Activated T-helper 1 cell treated with Interleukin-2 at 50 U/mL for 16 hours (primary cell): ENCODE data around the gene ARHGAP23.
"Not testable (repeated sequence)": the region's sequence is repeated elsewhere in the genome, so short reads cannot be mapped to it uniquely, and the experiment has no call there.

Experiments
- DNase-seq: peaks from one replicate; pipeline ENCODE4 v3.0.0-alpha.2; 2020; ENCODE audit warnings: low read depth

The ARHGAP23 gene

DNA sequence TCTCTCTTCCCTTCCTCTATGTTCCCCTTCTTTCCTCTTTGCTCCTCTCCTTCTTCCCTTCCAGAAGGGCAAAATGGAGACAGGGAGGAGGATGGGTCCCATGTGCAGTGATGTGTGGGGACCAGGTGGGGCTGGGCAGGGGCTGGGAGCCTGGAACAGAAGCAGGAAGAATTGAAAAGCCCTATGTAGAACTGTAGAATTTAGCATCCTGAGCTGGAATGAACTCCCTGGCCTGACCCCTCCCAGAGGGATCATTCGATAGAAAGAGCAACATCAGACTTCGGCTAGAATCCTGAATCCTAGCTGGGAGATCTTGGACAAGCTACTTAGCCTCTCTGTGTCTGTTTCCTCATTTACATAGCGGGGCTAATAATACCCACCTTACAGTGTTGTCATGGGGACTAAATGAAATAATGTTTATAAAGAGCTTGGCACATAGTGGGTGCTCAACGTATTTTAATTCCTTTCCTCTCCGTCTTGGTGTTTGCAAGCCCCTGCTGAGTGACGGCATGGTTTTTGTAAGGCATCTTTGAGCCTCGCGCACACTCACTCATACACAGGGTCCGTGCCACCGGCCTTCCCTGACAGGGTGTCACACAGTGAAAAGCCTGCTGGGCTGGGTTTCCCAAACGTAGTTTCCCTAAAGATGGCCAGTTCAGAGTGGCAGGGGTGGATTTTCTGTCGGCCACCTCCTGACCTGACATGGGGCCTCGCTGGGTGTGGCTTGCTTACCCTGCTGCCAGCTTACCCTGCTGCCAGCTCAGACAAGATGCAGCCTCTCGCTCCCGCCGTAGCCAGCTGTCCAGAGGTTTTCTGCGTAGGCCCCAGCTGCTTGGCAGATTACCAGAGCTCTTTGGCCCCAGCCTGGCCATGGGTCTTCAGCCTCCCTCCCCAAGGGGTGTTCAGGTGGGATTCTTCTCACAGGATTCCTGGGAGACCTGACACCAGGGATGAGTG, 6.1 kb upstream of the ARHGAP23 start:
- no peak for DNase-seq

- no peak for DNase-seq
Observed at GRCh38 chr17:38424297-38424972, 3.8 kb upstream of the ARHGAP23 start.

GRCh38 chr17:38425031-38425430, 3.2 kb upstream of the ARHGAP23 start:
- DNase-seq: no peak

DNA sequence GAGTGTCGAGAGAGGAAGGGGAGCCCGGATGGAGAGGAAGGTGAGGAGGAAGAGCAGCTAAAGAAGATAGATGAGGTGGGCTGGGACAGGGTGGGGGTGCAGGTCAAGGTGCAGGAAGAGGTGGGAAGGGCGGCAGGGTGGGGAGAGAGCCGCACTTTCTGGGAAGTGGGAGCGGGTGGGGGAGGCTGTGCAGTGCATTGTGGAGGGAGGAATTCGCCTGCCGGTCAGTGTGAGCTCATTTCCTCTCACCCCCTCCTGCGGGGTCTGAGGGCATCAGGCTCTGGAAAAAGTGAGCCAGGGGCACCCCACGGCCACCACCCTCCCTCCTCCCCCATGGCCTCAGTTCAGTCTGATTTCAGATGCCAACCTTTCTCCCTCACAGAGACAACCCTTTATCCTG, 2.5 kb upstream of the ARHGAP23 start:
- DNase-seq: no peak

DNA sequence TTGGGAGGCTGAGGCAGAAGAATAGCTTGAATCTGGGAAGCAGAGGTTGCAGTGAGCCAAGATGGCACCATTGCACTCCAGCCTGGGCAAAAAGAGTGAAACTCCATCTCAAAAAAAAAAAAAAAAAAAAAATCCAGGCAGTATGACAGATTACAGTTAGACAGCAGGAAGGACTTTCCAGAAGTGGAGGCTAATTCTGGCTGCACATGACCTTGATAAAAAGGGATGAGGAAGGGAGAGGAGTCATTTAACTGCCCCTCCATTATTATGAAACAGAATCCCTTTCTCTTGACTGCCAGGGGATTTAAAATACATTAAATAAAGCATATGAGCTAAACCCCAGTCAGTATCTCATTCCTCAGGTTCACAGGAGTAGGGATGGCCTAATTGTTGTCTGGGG, 1.8 kb upstream of the ARHGAP23 start:
- no peak for DNase-seq

GRCh38 chr17:38427160-38427949, 909 bp upstream of the ARHGAP23 start:
- no peak for DNase-seq

DNA sequence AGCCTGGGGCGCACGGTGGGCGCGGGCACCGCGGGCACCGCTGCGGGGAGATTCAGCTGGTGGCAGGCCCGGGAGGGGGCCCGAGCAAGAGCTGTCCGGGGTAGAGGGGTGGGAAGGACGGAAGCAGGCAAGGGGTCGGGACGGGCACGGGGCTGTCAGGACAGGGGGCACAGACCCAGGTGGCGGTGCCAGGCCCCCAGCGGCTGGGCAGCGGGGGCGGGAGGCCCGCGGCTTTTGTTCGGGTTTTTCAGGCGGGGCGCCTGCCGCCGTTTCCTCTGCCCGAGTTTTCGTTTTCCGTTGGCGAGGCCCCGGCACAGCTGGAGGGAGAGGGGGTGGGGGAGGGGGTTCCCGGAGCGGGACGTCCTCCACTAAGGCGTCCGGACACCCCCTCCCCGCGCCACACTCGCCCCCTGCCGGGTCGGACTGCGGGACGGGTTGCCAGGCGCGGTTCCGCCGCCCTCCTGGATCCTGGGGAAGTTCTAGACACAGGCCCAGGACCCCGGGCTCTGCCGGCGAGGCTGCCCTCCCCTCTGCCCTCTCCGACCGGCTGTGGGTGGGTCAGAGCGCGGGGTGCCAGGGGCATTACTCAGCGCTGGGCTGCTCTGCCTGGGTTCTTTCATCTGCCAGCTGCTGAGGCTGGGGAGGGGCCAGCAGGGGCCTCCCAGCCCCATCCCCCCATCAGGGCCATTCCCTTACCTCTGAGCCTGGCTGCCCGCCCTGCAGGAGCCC, 543 bp downstream of the ARHGAP23 start:
- no peak for DNase-seq

- DNase-seq: no peak
Observed at GRCh38 chr17:38429476-38430100, 1.3 kb downstream of the ARHGAP23 start.

DNA sequence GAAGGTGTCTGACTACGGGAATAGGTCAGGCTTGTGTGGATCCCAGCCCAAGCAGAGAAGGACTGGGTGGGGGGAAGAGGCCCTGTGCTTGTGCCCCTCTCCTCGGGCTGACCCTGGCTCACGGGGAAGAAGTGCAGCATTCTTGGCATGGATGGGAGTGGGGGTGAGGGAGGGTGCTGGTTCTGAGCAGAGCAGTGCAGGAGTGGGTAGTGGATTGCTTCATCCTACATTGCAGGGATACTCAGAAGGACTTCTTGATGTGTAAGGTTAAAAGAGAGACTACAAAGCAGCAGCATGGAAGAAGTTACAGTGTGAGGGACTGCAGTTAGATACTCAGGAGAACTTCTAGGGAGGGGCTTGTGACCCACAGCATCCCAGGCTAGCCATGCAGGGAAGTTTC, 2.1 kb downstream of the ARHGAP23 start:
- DNase-seq: no peak

DNA sequence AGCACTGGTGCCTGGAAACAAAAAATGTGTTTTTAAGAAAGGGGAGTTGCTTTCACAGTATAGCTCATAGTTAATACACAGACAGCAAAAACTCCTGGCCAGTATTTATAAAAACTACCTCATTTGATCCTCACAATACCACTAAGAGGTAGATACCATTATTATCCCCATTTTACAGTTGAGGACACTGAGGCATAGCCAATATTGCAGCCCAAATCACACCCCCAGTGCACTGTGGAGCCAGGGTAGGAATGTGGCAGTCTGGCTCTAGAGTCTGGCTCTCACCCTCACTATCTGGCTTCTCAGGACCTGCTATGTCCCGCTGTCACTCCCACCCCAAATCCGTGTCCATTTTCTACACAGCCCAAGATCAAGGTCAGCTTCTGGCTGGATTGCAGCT, 2.6 kb downstream of the ARHGAP23 start:
- no peak for DNase-seq

DNA sequence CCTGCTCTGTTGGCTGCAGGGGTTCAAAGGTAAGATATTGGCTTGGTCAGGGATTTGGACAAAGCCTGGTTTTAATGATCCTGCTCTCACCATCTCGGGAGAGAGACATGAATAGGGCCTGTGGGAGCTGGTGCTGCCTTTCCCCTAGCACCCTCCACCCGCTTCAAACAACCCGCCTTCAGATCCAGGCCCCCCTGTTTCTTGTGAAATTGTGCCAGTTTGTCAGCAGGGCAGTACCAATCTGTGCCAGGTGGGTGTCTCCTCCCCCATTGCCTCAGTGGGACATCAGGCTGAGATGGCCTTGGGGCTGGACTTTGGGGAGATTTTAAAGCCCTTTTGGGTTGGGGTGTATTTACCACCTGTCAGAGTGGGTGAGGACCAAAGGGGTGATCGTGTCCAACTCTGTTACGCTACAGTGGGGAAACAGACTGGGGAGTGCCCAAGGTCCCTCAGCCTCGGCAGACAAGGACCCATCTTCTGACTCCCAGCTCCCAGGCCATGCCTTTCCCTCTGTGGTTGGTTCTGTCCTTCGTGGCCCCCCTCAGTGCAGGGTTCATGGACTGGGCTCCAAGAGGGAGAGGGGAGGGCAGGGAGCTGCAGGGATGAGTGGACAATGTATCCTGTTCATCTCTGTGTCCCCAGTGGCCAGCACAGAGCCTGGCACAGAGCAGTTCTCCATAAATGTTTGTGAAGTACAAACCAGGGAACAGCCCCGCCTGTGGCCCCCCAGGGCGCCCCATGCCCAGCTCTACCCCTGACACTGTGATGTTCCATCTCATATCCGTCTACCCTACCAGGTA, 3.3 kb downstream of the ARHGAP23 start:
- no peak for DNase-seq

DNA sequence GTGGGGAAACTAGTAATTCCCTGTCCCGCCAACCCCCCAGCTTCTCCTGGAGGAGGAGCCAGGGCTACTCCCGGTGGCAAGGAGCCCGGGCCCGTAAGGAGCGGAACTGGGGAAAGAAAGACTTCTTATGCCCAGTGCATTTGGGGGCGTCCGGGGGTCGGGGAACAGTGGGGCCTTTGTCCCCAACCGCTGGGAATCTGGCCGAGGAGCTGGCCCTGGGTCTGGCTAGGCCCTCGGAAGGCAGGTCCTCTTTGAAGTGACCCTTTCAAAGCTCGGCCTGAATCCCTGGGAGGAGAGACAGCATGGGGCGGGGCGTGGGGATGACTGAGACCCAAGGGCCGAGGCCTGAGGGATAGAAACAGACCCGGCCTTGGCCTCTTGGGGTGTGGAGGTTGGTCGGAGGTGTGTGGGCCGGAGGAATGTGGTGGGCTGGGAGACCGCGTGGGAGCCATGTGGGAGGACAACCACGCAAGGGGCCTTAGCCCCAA, 6.0 kb downstream of the ARHGAP23 start:
- DNase-seq: no peak

- DNase-seq: no peak
Observed at GRCh38 chr17:38435795-38436194, 7.5 kb downstream of the ARHGAP23 start.

- DNase-seq: no peak
Observed at GRCh38 chr17:38436386-38436785, 8.1 kb downstream of the ARHGAP23 start.

GRCh38 chr17:38437313-38437712, 9.0 kb downstream of the ARHGAP23 start:
- not testable (repeated sequence) for DNase-seq

DNA sequence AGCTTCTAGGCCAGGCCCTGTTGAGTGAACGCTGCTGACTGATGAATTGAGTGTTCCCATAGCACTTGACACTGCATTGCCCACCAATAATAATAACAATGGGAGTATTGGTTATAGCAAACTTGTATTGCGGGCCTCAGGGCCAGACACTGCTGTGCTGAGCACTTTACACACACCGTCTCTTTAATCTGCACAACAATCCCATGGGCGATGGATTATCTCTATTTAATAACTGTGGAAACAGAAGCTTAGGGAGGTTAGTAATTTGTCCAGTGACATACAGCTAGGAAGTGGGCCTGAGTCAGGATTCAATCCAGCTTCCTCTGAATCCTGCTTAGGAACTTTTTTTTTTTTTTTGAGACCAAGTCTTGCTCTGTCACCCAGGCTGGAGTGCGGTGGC, 11.2 kb downstream of the ARHGAP23 start:
- DNase-seq: no peak

DNA sequence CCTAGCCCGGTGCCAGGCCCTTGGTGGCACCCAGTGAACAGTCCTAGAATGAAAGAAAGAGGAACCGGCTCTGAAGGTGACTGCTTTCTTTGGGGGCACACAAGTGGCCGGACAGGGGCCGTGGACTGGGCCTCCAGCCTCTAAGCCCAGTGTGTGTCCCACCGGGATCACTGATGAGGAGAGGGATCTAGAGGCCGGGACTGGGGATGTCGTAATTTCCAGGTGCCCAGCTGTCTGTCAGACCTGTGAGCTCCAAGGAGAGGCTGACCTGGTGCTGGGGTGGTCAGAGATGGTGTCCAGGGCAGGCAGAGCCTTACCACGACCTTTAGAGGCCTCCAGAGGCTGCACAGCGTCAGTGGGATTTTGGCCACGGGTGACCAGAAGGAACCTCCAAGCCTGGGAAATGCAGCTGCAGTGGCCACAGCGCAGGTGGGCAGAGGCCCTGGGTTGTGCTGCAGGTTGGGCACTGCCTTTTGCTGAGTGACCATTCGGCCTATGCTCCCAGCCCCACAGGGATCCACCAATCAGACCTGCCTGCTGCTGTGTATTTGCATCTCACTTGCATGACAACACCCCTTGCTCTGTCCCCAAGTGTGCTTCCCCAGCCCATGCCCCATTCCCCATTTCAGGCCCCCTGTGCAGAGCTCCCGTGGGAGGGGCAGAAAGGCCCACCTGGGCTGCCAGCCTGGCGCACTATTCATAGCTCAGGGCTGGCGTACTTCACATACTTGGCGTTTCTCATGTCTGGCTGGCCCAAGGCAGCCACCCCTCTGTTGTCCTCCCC, 12.5 kb downstream of the ARHGAP23 start:
- no peak for DNase-seq

- DNase-seq: no peak
Observed at GRCh38 chr17:38441429-38442061, 13.3 kb downstream of the ARHGAP23 start.

DNA sequence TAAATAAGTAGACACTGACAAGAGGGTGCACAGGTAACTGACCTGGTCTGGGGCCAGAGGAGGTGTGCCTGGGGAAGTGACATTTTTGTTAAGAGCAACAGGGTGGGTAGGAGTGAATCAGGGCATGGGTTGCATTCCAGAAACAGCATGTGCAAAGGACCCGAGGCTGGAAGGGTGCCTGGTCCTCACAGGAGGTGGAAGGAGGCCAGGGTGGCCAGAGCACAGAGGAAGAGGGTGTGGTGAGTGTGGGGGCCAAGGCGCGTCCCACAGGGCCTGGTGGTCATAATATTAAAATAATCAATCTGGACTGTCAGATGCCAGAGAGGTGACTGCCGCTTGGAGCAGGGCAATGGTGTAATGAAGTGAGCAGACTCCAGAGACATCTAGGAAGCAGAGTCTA, 14.3 kb downstream of the ARHGAP23 start:
- DNase-seq: no peak
